Stimulated activated CD4-positive, alpha-beta T cell treated with anti-CD3 and anti-CD28 coated beads, Interleukin-4, amount 100 ng/mL, for 1 hour (primary cell): ENCODE results near the gene FEN1.
A peak's percentile ranks its signal among the peaks of the same experiment; 100 is the strongest.

Source experiments
- DNase-seq: peaks from one replicate; pipeline ENCODE4 v3.0.0-alpha.2; 2020

Gene FEN1

GRCh38 chr11:61826930-61827570, 34.3 kb downstream of the FEN1 start:
- DNase-seq: no peak

DNA sequence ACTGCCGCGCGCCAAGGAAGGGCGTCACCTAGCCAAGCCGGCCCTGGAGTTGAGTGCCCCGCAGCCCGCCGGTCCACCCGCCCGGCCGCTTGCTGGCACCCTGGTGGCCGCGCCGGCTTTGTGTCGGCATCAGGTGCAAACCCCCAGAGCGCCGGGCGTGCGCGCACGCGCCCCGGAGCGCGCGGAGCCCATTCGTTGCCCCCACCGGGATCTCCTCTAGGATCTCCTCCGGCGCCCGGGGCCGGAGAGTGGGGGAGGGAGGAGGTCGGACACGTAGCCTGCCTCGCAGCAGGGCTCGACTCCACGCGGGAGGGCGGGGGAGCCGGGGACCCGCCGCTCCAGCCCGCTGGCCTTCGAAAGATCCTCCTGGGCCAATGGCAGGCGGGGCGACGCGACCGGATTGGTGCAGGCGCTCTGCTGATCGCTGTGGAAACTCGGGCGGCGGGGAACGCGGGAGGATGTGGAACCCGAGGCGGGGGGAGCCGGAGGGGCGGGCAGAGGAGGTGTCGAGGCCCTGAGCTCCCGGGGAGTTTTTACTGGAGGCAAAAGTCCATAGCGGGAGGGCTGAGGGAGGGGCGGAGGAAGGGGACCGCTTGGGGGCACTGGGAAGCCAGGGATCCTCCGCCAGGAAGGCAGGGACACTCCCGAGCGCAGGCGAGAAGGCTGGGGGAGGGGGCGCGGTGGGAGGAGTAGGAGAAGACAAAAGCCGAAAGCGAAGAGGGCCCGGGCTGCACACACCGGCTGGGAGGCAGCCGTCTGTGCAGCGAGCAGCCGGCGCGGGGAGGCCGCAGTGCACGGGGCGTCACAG, 35.1 kb downstream of the FEN1 start, which contains the start of gene FADS2:
Gene FADS2 (plus strand): TSS at position 730 of the 808 bp plus-strand sequence. CDS start 91 bp downstream, outside the sequence.
- peak; percentile 67 for DNase-seq

DNA sequence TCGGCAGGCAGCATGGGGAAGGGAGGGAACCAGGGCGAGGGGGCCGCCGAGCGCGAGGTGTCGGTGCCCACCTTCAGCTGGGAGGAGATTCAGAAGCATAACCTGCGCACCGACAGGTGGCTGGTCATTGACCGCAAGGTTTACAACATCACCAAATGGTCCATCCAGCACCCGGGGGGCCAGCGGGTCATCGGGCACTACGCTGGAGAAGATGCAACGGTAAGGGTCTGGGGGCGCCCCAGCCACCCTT, 35.6 kb downstream of the FEN1 start:
- no peak for DNase-seq

DNA sequence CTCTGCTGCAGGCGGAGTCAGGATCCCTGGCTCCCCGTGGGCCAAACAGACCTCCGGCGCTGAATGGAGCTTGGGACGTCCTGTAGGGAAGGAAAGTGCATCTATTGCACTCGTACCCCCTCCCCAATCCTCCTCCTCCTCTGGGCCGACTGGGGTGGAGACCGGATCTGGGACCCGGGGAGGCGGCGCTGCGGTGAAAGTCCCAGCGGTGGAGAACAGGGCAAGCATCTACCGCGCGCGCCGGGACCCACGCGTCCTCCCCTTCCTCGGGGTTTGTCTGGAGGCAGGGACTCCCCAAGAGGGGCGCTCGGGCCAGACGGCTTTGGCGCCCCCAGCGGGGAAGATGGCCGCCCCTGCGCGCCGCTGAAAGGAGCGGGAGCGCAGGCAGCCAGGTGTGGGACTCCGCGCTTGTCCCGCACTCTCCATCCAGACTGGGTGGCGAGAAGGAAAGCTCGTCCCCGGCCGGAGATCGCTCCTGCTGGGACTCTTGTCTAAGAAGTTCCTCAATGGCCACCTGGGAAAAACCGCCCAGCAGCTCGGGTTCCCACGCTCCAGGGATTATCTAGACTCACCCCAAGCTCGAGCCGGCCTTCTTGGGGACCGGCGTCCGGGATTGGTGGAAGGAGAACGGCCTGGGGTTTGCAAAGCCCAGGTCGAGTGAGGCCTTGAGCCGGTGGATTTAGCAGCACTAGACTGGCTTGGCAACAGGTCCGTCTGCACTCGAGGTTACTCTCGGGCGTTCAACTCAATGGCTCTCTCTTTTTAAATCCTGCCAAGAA, 36.1 kb downstream of the FEN1 start:
- DNase-seq: peak; percentile 38

GRCh38 chr11:61829806-61830205, 37.1 kb downstream of the FEN1 start:
- DNase-seq: no peak

DNA sequence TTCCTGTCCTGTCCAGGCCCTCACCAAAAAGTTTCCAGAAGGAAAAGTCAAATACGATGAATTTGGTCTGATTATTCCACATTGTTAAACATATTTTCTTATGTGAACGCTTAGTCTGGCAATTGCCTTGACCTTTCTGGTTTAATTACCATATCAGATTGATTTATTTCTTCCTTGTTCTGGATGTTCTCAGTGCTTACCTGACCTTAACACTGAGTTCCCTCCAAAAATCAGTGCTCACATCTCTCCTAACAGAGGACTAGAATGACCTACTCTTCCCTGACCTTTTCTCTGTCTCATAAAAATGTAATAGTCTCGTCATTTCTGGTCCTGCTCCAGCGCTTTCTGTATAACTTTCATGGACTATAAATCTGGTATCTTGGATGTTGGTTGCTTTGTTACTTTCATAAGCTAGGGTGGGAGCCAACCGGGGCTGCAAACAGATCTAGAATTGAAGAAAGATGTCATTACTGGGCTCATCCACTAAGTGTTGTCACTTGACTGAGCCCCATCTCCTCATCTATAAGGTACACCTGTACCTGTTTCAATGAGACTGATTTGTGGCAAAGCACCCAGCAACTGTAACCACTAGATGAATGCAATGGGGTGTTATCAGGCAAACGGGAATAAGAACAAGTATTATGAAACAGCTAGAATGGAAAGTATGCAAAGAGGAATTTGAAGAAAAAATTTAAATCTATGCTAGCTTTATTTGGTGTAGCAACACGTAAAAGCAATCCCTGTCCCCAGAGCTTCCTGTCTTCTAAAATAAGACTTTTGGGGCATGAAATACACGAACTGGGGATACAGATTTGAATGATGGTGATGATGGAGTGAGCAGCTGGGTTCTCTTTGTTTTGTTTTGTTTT, 37.8 kb downstream of the FEN1 start:
- DNase-seq: no peak

- DNase-seq: no peak
These were observed 39.5 kb downstream of the FEN1 start for GRCh38 chr11:61832207-61832606.

- DNase-seq: no peak
These were observed 40.0 kb downstream of the FEN1 start for GRCh38 chr11:61832754-61833153.

- DNase-seq: no peak
These were observed 40.8 kb downstream of the FEN1 start for GRCh38 chr11:61833471-61833870.

DNA sequence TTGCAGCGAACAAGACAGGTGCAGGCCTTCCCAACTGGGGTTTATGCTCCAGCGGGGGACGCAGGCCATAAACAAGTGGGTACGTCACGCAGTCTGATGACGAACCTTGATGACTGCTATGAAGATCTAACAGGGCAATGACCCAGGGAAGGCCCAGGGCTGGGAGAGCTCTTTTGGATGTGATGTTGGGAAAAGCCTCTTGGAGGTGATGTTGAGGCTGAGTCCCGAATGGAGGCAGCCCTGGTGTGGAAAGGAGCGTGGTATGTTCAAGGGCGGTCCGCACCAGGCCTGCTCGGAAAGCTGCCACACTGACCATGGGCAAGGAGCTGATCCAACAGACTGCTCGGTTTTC, 41.2 kb downstream of the FEN1 start:
- DNase-seq: no peak

DNA sequence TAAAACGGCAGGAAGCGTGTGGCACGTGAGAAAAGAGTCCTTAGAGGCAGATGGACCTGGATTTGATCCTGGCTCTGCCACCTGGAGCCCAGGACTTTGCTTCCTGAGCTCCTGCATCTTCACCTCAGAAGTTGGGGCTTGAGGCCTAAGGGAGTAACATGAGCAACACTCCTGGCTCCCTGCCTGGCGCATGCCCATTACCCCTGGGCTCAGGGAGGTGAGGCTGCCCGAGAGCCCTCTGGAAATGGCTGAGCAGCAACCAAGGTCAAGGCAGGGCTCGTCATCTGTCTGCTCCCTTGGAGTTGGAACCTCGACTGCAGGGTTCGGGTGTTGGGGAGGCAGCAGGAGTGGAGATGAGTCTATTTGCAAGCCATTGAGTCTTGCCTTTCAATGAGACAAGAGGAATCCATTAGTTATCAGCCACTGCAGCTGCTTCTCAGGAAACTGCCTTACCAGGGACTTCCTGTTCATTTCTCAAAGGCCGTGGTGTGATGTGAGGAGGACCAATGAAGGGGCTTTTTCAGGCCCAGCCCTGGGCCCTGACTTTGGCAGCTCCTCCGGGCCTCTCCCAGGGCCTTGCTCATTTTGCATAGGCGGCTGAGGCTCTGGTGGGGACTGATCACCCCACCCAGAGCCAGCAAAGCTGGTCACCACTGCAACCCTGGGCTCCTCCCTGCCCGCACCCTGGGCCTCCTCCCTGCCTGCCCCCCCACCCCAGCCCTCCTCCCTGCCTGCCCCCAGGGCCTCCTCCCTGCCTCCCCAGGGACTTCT, 41.8 kb downstream of the FEN1 start:
- DNase-seq: peak; percentile 17

DNA sequence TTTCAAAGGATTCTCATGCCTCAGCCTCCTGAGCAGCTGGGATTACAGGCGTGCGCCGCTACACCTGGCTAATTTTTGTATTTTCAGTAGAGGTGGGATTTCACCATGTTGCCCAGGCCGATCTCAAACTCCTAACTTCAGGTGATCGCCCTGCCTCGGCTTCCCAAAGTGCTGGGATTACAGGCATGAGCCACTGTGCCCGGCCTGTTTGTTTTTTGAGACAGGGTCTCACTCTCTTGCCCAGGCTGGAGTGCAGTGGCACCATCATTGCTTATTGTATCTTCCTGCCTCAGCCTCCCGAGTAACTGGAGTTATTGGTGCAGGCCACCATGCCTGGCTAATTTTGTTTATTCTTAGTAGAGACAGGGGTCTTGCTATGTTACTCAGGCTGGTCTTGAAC, 43.5 kb downstream of the FEN1 start:
- DNase-seq: no peak

DNA sequence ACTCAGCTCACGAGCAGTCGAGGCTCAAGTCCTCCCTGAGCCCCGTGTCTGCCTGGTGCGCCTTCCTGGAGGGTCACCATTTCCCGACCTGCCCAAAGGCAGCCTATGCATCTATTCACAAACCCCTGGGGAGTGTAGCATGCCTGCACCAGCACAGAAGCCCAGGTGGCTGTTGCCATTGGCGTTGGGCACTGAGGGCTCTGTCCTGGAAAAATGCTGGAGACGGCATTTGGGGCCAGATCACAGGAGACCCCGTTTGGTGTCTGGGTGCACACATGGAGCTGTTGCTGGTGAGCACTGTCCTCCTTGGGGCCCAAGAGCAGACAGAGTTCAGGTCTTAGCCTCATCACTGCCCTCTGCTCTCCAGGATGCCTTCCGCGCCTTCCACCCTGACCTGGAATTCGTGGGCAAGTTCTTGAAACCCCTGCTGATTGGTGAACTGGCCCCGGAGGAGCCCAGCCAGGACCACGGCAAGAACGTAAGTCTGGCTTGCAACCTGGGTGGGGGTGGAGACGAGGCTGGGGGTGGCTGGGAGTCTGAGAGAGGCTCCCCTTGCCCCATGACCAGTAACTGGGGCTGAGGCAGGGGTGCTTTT, 44.8 kb downstream of the FEN1 start:
- no peak for DNase-seq

DNA sequence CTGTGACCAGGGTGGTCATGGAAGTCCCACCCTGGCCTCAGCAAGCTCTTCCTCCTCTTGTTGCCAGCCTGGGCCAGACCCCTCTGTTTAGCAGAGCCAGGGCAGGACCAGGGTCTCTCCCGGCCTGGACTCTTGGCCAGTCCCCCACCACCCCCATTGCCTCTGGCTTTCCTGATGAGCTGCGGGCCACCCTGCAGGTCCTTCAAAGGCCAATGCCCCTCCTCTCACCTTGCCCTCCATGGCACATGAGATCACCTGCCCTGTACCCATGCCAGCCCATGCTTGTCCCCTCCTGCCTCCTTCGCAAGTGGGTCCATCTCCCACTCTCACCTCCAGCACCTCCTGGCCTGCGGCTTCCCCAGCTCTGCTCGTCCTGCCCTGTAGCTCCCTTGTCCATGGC, 45.8 kb downstream of the FEN1 start:
- no peak for DNase-seq

GRCh38 chr11:61838921-61839320, 46.2 kb downstream of the FEN1 start:
- no peak for DNase-seq

DNA sequence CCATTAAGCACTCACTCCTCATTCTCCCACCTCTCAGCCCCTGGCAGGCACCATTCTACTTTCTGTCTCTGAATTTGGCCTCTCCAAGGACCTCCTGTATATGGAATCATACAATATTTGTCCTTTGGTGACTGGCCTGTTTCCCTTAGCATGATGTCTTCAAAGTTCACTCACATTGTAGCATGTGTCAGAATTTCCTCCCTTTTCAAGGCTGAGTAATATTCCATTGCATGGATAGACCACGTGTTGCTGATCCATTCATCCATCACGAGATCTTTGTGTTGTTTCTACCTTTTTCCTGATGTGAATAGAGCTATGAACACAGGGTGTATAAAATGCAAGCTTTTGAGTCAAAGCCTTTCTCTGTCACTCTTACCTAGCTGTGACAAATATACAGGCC, 47.0 kb downstream of the FEN1 start:
- no peak for DNase-seq

DNA sequence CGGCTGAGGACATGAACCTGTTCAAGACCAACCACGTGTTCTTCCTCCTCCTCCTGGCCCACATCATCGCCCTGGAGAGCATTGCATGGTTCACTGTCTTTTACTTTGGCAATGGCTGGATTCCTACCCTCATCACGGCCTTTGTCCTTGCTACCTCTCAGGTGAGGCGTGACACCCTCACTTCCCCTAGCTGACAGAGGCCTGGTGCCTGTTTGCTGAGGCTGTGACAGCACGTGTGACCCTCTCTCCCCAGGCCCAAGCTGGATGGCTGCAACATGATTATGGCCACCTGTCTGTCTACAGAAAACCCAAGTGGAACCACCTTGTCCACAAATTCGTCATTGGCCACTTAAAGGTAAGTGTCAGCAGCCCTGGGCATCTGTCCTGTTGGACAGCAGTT, 47.7 kb downstream of the FEN1 start:
- no peak for DNase-seq

GRCh38 chr11:61841636-61842527, 49.2 kb downstream of the FEN1 start:
- no peak for DNase-seq

DNA sequence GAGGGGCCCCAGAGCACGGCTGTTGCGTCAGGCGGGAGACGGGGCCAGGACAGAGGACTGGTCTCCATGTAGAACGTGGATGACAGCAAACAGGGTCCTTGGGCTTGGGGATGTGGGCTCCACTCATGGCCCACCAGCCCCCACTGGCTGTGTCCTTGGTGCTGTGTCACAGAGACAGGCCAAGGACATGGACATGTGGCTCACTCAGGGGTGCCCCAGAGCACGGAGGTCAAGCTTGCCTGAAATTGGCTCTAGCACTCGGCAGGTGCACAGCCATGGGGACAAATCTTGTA, 49.8 kb downstream of the FEN1 start:
- no peak for DNase-seq

DNA sequence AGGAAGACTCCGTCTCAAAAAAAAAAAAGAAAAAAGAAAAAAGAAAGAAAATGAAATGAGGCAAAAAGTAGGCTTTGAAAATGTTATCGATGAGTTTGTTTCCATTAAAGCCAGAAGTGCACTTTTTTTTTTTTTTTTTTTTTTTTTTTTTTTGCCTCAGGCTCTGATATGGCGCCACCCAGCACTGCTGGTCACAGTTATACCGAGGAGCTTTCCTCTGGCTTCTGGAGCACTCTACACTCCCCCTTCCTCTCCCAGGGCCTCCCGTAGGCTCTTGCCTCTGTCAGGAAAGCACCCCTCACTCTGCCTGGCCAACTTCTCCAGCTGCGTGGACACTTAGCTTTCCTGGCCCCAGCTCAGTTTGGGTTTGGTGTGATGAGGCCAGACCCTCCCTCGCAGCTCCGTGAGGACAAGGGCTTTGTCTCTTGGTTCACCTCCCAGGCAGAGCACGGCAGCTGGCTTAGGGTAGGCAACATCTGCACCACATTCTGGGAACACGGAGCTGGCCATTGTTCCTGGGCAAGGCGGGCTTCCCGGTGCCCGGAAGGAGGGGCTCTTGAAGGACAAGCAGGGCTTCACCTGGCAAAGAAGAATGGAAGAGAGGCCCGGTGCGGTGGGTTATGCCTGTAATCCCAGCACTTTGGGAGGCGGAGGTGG, 52.3 kb downstream of the FEN1 start:
- DNase-seq: no peak
